Gastrocnemius medialis (tissue), 4 donors: ENCODE measurements around the gene SLC50A1.

Experiments
- CTCF ChIP-seq, 5 experiments: fragments of 450-650 bp in 3 of 5; fragments of 200-600 bp in 2 of 5; sonication (generic) in 2 of 5; IDR thresholded peaks in 4 of 5; conservative IDR thresholded peaks in 1 of 5; 1 replicate in 4 of 5; 2 replicates in 1 of 5; pipeline ENCODE4 v1.5.1; 2016 to 2019; ENCODE audit warnings: antibody characterized with exemption in 5 of 5, mild to moderate bottlenecking in 3 of 5, moderate library complexity in 3 of 5
- POLR2A ChIP-seq, 2 donors: fragments of 450-650 bp; IDR thresholded peaks; one replicate each; pipeline ENCODE4 v1.6.1; 2017; ENCODE audit warnings: antibody characterized with exemption in 2 of 2, mild to moderate bottlenecking in 2 of 2, moderate library complexity in 2 of 2

DNA sequence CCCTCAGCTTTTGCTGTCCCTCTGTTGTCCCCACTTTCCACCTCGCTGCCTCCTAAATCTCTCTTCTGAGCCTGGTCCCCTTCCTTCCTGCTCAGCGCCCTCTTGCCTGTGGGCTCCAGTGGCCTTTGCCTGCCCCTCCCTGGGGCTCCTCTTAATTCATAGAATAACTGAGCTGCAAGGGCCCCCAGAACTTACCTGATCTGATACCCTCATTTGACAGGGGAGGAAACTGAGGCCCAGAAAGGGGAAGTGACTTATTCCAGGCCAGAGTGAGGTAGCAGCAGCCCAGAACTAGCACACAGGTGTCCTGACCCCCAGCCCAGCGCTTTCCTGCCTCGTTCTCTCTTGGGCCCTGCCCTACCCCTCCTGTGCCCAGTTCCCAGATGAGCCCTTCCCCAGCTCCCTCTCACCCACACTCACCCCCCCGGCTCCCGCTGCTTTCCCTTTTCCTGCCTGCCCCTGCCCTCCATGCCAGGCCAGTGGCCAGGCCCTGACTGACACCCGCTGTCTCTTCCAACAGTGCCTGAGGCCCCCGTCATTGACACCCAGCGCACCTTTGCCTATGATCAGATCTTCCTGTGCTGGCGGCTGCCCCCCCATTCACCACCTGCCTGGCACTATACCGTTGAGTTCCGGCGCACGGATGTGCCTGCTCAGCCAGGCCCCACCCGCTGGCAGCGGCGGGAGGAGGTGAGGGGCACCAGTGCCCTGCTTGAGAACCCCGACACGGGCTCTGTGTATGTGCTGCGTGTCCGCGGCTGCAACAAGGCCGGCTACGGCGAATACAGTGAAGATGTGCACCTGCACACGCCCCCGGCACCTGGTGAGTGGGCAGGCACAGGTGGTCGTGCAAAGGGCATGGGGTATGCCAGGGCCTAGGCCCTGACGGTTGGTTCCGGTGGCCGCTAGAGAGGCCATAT is 43.7 kb downstream of the SLC50A1 start:
- TF ChIP-seq POLR2A (IDR thresholded peaks at IDR 0.05) = no peak
- TF ChIP-seq CTCF (IDR thresholded peaks at IDR 0.05 in 4 of 5, conservative IDR thresholded peaks at IDR 0.05 in 1 of 5) = no peak
